ENCODE results near the gene DOCK4. TPM values are rescaled to one million over a fixed set of nuclear protein-coding genes. Genes with fewer than 3 reads are reported as not detected.

DOCK4 gene
- total RNA-seq, 1 donor from 2014 or later = 0.73 TPM

DNA sequence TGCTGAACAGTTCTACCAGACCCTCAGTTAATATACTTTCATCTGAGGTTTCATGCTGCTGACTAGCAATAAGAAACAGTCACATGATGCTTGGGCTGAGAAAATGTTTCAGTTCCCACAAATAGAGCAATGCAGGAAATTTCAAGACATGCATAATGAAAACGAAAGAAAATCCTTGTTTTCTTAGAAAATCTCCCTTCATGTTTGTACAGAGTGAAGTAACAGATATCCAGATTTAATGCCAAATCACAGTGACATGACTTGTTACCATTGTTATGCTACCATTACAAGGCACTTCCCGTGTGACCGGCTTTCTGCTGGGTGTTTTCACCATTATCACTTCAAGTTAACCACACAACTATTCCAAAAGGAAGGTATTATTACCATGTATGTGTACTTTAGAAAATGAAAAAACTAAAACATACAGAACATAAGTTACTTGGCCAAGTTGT is 121.7 kb downstream of the DOCK4 start:
- TF ChIP-seq, protein P1, sequence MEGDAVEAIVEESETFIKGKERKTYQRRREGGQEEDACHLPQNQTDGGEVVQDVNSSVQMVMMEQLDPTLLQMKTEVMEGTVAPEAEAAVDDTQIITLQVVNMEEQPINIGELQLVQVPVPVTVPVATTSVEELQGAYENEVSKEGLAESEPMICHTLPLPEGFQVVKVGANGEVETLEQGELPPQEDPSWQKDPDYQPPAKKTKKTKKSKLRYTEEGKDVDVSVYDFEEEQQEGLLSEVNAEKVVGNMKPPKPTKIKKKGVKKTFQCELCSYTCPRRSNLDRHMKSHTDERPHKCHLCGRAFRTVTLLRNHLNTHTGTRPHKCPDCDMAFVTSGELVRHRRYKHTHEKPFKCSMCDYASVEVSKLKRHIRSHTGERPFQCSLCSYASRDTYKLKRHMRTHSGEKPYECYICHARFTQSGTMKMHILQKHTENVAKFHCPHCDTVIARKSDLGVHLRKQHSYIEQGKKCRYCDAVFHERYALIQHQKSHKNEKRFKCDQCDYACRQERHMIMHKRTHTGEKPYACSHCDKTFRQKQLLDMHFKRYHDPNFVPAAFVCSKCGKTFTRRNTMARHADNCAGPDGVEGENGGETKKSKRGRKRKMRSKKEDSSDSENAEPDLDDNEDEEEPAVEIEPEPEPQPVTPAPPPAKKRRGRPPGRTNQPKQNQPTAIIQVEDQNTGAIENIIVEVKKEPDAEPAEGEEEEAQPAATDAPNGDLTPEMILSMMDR (IDR thresholded peaks at IDR 0.05) = no peak
- Mint-ChIP-seq H3K36me3 (ENCODE audit: low read depth) (no peaks in the 10 kb centered on the region), H3K9me3 (no peaks in the 10 kb centered on the region), H3K27ac (no peak overlapping the region), H3K4me1 (peaks cover 46% of the 10 kb centered on the region), H3K4me3 (peak overlapping the region; percentile 5), H3K27me3 (no peaks in the 10 kb centered on the region)
- intact Hi-C loops (cut with micrococcal nuclease) = loop anchor here (1.0 to 10.0 kb wide), 4 partner anchors 308 to 710 kb away; partner anchors contain the start of genes IFRD1, IMMP2L and TMEM168
- CTCF ChIA-PET = no interaction called here
- DNase-seq (no peak), ATAC-seq (ENCODE audit: low read depth) (peak; percentile 29)
- POLR2A ChIA-PET = no interaction called here

DNA sequence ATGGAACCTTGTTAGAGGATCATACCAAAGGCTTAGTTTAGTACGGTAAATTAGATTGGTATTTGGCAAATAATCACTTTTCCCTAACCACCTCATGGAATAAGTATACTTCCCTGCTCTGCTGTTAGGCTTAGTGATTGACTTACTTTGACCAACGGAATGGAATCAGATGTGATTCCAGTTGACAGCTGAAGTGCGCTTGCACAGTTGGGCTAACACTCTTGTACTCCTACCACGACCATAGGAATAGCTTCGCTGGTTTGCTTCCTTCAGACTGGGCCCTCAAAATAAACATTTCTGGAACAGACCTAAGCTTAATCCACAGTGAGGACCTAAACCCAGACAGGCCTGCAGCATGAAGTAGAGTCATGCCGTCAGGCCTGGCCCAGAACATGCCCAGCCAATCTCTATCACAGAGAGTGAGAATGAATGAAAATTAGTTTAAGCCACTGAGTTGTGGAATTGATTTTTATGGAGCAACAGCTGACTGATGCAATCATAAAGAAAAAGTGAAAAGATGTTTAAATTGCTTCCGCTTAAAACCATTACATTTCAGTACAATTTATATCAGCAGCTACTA is 122.3 kb downstream of the DOCK4 start:
- peaks cover 50% of the 10 kb centered on the region for H3K4me1 Mint-ChIP-seq
- intact Hi-C loops (cut with micrococcal nuclease) = loop anchor here (1.0 to 10.0 kb wide), 4 partner anchors 308 to 711 kb away; partner anchors contain the start of genes IFRD1, IMMP2L and TMEM168
- no peak overlapping the region for H3K4me3 Mint-ChIP-seq
- TF ChIP-seq, protein P1 (IDR thresholded peaks at IDR 0.05) = no peak
- H3K27ac Mint-ChIP-seq = no peak overlapping the region
- H3K9me3 Mint-ChIP-seq = no peaks in the 10 kb centered on the region
- no peaks in the 10 kb centered on the region for H3K27me3 Mint-ChIP-seq
- ATAC-seq (ENCODE audit: low read depth) (no peak), DNase-seq (no peak)
- ChIA-PET CTCF (no interaction called here), POLR2A (no interaction called here)
- no peaks in the 10 kb centered on the region for H3K36me3 Mint-ChIP-seq (ENCODE audit: low read depth)

DNA sequence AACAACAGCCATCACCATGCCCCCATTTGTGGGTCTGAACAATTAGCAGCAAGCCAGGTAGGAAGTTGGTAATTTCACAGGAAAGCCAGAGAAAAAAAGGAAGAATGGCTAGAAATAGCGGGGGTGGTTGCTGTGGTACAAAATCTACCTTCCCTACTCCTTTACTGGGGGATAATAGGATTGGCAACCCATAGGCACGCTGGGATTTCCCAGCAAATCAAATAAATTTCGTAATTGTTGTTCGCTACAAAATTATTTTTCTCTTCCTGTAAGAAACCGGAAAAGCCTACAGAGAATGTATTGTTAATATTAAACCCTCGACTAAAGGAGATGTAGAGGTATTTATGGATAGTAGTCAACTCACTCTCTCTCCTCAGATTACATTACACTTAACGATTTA is 123.9 kb downstream of the DOCK4 start:
- H3K9me3 Mint-ChIP-seq = no peaks in the 10 kb centered on the region
- TF ChIP-seq, protein P1 (IDR thresholded peaks at IDR 0.05) = no peak
- no peak overlapping the region for H3K4me3 Mint-ChIP-seq
- H3K4me1 Mint-ChIP-seq = peaks cover 50% of the 10 kb centered on the region
- DNase-seq (no peak), ATAC-seq (ENCODE audit: low read depth) (no peak)
- POLR2A ChIA-PET = no interaction called here
- H3K27me3 Mint-ChIP-seq = no peaks in the 10 kb centered on the region
- H3K27ac Mint-ChIP-seq = peak overlapping the region; percentile 2
- H3K36me3 Mint-ChIP-seq (ENCODE audit: low read depth) = no peaks in the 10 kb centered on the region
- CTCF ChIA-PET = no interaction called here
- intact Hi-C loops (cut with micrococcal nuclease) = loop anchor here (5.0 to 10.0 kb wide), 3 partner anchors 310 to 712 kb away; partner anchors contain the start of genes IMMP2L and TMEM168

DNA sequence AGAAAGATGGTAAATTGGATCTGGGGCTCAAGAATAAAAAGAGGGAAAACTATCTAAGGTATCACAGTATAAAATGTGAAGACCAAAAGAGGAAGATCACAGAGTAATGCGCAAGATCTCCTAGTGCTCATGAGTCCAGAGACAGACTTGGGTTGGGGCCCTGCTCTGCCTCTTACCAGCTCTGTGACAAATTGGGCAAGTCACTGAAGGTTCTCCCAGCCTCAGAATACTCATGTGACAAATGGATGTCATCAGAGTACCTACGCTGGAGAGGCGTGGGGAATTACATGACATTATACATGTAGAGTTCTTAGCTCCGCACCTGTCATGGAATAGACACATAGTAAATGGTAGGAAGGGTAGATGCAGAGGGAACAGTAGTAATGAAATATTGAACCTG is 124.4 kb downstream of the DOCK4 start:
- no peaks in the 10 kb centered on the region for H3K36me3 Mint-ChIP-seq (ENCODE audit: low read depth)
- POLR2A ChIA-PET = interaction anchor here (0.7 kb wide), 1 partner anchor 17 kb away, joined by 3 read pairs; no protein-coding TSS in a partner anchor

DNA sequence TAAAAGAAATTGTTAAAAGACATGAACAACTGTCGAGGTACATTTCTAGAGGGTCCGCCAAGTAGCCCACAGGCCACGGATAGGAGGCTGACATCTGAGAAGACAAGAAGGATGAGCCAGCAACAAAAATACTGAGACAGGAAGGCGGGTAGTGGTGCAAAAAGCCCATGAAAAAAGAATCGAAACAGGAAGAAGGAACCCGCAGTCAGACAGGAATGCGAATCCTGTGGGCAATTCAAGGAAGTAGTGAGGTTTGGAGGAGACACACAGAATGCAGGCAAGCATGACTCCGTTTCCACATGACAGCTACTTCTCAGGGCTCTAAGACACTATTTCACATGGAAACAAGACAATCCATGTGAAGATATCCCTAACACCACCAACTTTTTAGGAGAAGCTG is 125.2 kb downstream of the DOCK4 start:
- Mint-ChIP-seq H3K9me3 (no peaks in the 10 kb centered on the region), H3K36me3 (ENCODE audit: low read depth) (no peaks in the 10 kb centered on the region), H3K27ac (peak overlapping the region; percentile 33), H3K27me3 (no peaks in the 10 kb centered on the region), H3K4me1 (peaks cover 50% of the 10 kb centered on the region), H3K4me3 (peak overlapping the region; percentile 33)
- ChIA-PET CTCF (no interaction called here), POLR2A (interaction anchor here (1.1 to 1.4 kb wide), 2 partner anchors 369 to 519 kb away, joined by 3 to 8 read pairs; partner anchors contain the start of genes IFRD1 and IMMP2L)
- TF ChIP-seq, protein P1 (IDR thresholded peaks at IDR 0.05) = no peak
- peak; percentile 45 for ATAC-seq (ENCODE audit: low read depth)
- no peak for DNase-seq
- intact Hi-C loops (cut with micrococcal nuclease) = loop anchor here (1.0 to 10.0 kb wide), 4 partner anchors 125 to 714 kb away; partner anchors contain the start of genes DOCK4, IMMP2L, TMEM168 and ZNF277

More for the DNA sequence above, 124.4 kb downstream of the DOCK4 start:
- DNase-seq (no peak), ATAC-seq (ENCODE audit: low read depth) (no peak)
- intact Hi-C loops (cut with micrococcal nuclease) = loop anchor here (1.0 to 10.0 kb wide), 4 partner anchors 125 to 713 kb away; partner anchors contain the start of genes DOCK4, IMMP2L, TMEM168 and ZNF277
- TF ChIP-seq, protein P1 (IDR thresholded peaks at IDR 0.05) = no peak
- H3K27ac Mint-ChIP-seq = peak overlapping the region; percentile 2
- no peak overlapping the region for H3K4me3 Mint-ChIP-seq
- H3K4me1 Mint-ChIP-seq = peaks cover 50% of the 10 kb centered on the region
- no peaks in the 10 kb centered on the region for H3K9me3 Mint-ChIP-seq
- CTCF ChIA-PET = no interaction called here
- H3K27me3 Mint-ChIP-seq = no peaks in the 10 kb centered on the region
